ENCODE results near the gene CALN1. TPM values are rescaled to one million over a fixed set of nuclear protein-coding genes. Genes with fewer than 3 reads are reported as not detected.

Gene CALN1
- total RNA-seq, 1 donor from 2014 or later, result not detected

- FAIRE-seq (no peak), DNase-seq (ENCODE audit: low read depth) (no peak)
- TF ChIP-seq, protein P1, sequence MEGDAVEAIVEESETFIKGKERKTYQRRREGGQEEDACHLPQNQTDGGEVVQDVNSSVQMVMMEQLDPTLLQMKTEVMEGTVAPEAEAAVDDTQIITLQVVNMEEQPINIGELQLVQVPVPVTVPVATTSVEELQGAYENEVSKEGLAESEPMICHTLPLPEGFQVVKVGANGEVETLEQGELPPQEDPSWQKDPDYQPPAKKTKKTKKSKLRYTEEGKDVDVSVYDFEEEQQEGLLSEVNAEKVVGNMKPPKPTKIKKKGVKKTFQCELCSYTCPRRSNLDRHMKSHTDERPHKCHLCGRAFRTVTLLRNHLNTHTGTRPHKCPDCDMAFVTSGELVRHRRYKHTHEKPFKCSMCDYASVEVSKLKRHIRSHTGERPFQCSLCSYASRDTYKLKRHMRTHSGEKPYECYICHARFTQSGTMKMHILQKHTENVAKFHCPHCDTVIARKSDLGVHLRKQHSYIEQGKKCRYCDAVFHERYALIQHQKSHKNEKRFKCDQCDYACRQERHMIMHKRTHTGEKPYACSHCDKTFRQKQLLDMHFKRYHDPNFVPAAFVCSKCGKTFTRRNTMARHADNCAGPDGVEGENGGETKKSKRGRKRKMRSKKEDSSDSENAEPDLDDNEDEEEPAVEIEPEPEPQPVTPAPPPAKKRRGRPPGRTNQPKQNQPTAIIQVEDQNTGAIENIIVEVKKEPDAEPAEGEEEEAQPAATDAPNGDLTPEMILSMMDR (IDR thresholded peaks at IDR 0.05; ENCODE audit: insufficient read depth, low read length, severe bottlenecking), result no peak
- Histone ChIP-seq H3K27me3 (ENCODE audit: control insufficient read depth, insufficient read depth, low read length) (no peaks in the 10 kb centered on the region), H3K4me3 (ENCODE audit: low read depth, low read length) (no peak overlapping the region), H3K36me3 (ENCODE audit: control insufficient read depth, insufficient read depth, low read length) (no peaks in the 10 kb centered on the region)
These were observed 324.2 kb downstream of the CALN1 start for GRCh38 chr7:72087926-72088325.

GRCh38 chr7:72080865-72081510 is 331.1 kb downstream of the CALN1 start:
- Histone ChIP-seq H3K27me3 (ENCODE audit: control insufficient read depth, insufficient read depth, low read length) (no peaks in the 10 kb centered on the region), H3K4me3 (ENCODE audit: low read depth, low read length) (no peak overlapping the region), H3K36me3 (ENCODE audit: control insufficient read depth, insufficient read depth, low read length) (no peaks in the 10 kb centered on the region)
- FAIRE-seq, result no peak
- DNase-seq (ENCODE audit: low read depth), result no peak
- TF ChIP-seq, protein P1 (IDR thresholded peaks at IDR 0.05; ENCODE audit: insufficient read depth, low read length, severe bottlenecking), result no peak

DNA sequence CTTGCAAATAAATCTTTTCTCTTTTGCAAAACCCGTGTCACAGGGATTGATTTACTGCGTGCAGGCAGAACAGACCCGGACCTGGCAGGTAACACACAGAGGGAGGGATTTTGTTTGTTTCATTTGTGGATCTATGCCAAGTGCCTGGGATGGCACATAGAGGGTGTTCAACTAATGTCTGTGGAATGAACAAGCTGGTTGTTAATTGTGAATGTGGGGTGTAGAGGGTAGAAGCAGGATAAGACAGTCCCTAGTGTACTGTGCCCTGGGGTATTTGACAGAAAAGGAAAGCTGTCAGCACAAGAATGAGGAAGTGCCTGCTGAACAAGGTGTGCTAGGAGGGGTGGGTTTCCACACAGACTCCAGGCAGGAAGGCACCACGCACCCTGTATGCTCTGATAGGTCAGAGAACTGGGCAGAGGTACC is 331.8 kb downstream of the CALN1 start:
- Histone ChIP-seq H3K4me3 (ENCODE audit: low read depth, low read length) (no peak overlapping the region), H3K36me3 (ENCODE audit: control insufficient read depth, insufficient read depth, low read length) (no peaks in the 10 kb centered on the region), H3K27me3 (ENCODE audit: control insufficient read depth, insufficient read depth, low read length) (no peaks in the 10 kb centered on the region)
- TF ChIP-seq, protein P1 (IDR thresholded peaks at IDR 0.05; ENCODE audit: insufficient read depth, low read length, severe bottlenecking), result no peak
- no peak for FAIRE-seq
- no peak for DNase-seq (ENCODE audit: low read depth)

GRCh38 chr7:72078856-72079255 is 333.3 kb downstream of the CALN1 start:
- TF ChIP-seq, protein P1 (IDR thresholded peaks at IDR 0.05; ENCODE audit: insufficient read depth, low read length, severe bottlenecking), result no peak
- FAIRE-seq, result no peak
- H3K4me3 ChIP-seq (ENCODE audit: low read depth, low read length), result no peak overlapping the region
- DNase-seq (ENCODE audit: low read depth), result no peak
- no peaks in the 10 kb centered on the region for H3K36me3 ChIP-seq (ENCODE audit: control insufficient read depth, insufficient read depth, low read length)
- H3K27me3 ChIP-seq (ENCODE audit: control insufficient read depth, insufficient read depth, low read length), result no peaks in the 10 kb centered on the region

DNA sequence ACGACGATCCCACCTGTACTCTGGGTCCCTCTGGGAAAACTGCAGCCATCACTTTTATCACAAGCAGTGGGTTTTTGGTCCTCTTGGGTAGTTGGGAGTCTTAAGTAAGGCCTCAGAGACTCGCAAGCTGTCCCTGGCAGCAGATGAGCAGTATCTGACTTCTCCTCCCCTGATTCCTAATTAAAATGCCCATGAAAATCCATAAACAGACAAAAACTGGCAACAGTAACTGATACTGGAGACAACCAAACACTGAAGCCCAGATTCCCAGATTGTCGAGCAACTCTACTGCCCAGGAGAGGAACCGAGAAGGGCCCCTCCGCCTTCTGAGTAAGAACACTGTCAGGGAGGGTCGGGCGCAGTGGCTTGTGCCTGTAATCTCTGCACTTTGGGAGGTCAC is 333.8 kb downstream of the CALN1 start:
- no peak for FAIRE-seq
- DNase-seq (ENCODE audit: low read depth), result no peak
- TF ChIP-seq, protein P1 (IDR thresholded peaks at IDR 0.05; ENCODE audit: insufficient read depth, low read length, severe bottlenecking), result no peak
- no peak overlapping the region for H3K4me3 ChIP-seq (ENCODE audit: low read depth, low read length)
- no peaks in the 10 kb centered on the region for H3K36me3 ChIP-seq (ENCODE audit: control insufficient read depth, insufficient read depth, low read length)
- H3K27me3 ChIP-seq (ENCODE audit: control insufficient read depth, insufficient read depth, low read length), result no peaks in the 10 kb centered on the region

- TF ChIP-seq, protein P1 (IDR thresholded peaks at IDR 0.05; ENCODE audit: insufficient read depth, low read length, severe bottlenecking), result no peak
These were observed 334.4 kb downstream of the CALN1 start for GRCh38 chr7:72077786-72078185.

More at GRCh38 chr7:72077786-72078185, 334.4 kb downstream of the CALN1 start:
- no peaks in the 10 kb centered on the region for H3K36me3 ChIP-seq (ENCODE audit: control insufficient read depth, insufficient read depth, low read length)
- no peak overlapping the region for H3K4me3 ChIP-seq (ENCODE audit: low read depth, low read length)
- FAIRE-seq (no peak), DNase-seq (ENCODE audit: low read depth) (no peak)
- H3K27me3 ChIP-seq (ENCODE audit: control insufficient read depth, insufficient read depth, low read length), result no peaks in the 10 kb centered on the region
